Smooth muscle cell (in vitro differentiated cells): ENCODE data around the gene GATD1. TPM values are rescaled to one million over a fixed set of nuclear protein-coding genes. Genes with fewer than 3 reads are reported as not detected.

Source experiments
- DNase-seq: peaks from one replicate; lab custom pipeline; 2025; ENCODE audit not compliant: unreplicated experiment; lab: John Stamatoyannopoulos, UW
- H2AFZ ChIP-seq: fragments of 200-600 bp; sonication (generic); 2 replicates; pipeline ENCODE4 v1.6.0; 2016; ENCODE audit warnings: antibody characterized with exemption, low read depth, mild to moderate bottlenecking
- H3F3A ChIP-seq: fragments of 200-600 bp; sonication (generic); 2 replicates; pipeline ENCODE4 v1.6.0; 2017; ENCODE audit warnings: antibody characterized with exemption, low read depth
- H3K27ac ChIP-seq: fragments of 200-600 bp; sonication (generic); 2 replicates; pipeline ENCODE4 v1.5.1; 2016; ENCODE audit warnings: low read depth, mild to moderate bottlenecking
- H3K27me3 ChIP-seq: fragments of 200-600 bp; sonication (generic); 2 replicates; pipeline ENCODE4 v1.6.1; 2016; ENCODE audit warnings: low read depth, mild to moderate bottlenecking
- H3K36me3 ChIP-seq: fragments of 200-600 bp; sonication (generic); 2 replicates; pipeline ENCODE4 v1.5.1; 2016; ENCODE audit warnings: low read depth
- H3K4me1 ChIP-seq: fragments of 200-600 bp; sonication (generic); 2 replicates; pipeline ENCODE4 v1.5.1; 2016; ENCODE audit warnings: low read depth
- H3K4me2 ChIP-seq: fragments of 200-600 bp; sonication (generic); 2 replicates; pipeline ENCODE4 v1.6.0; 2016; ENCODE audit warnings: mild to moderate bottlenecking
- H3K4me3 ChIP-seq: fragments of 200-600 bp; sonication (generic); 2 replicates; pipeline ENCODE4 v1.5.1; 2016; ENCODE audit warnings: mild to moderate bottlenecking
- H3K79me2 ChIP-seq: fragments of 200-600 bp; sonication (generic); 2 replicates; pipeline ENCODE4 v1.6.0; 2016; ENCODE audit warnings: low read depth, mild to moderate bottlenecking
- H3K9ac ChIP-seq: fragments of 200-600 bp; sonication (generic); 2 replicates; pipeline ENCODE4 v1.6.0; 2016; ENCODE audit warnings: low read depth
- H3K9me3 ChIP-seq: fragments of 200-600 bp; sonication (generic); replicated peaks from 2 replicates; pipeline ENCODE4 v1.5.1; 2016; ENCODE audit warnings: low read depth
- H4K20me1 ChIP-seq: fragments of 200-600 bp; sonication (generic); 2 replicates; pipeline ENCODE4 v1.6.0; 2016; ENCODE audit warnings: low read depth
- CTCF ChIP-seq: fragments of 200-600 bp; sonication (generic); IDR thresholded peaks from 2 replicates; pipeline ENCODE4 v1.5.1; 2017; ENCODE audit warnings: borderline replicate concordance, mild to moderate bottlenecking, antibody characterized with exemption; ENCODE audit not compliant: insufficient read depth, poor library complexity, severe bottlenecking
- WGBS: methylation state at CpG from one replicate; pipeline ENCODE4 v1.1.7; 2016; ENCODE audit warnings: low lambda C conversion rate; 5-methylcytosine and 5-hydroxymethylcytosine counted together
- polyA plus RNA-seq: library from polyadenylated mRNA; unstranded; fragments of >200 nt; fragmentation: Nextera tagmentation; extraction: Ambion mirVana; gene quantifications from 2 replicates; pipeline ENCODE4 v1.2.1, GENCODE V29; 2016
- total RNA-seq: library from RNA; depleted of rRNA; stranded (reverse); fragments of >200 nt; gene quantifications from 2 replicates; pipeline ENCODE4 v1.2.3, GENCODE V29; 2014

Gene GATD1
- total and polyA plus RNA-seq, 2 experiments from 2014 or later = 11.7 to 12.9 TPM

GRCh38 chr11:772429-773390 lies 4.6 kb downstream of the GATD1 start:
- TF ChIP-seq CTCF = no peak
- peaks cover 44% of the 10 kb centered on the region for H3K79me2 ChIP-seq
- no peak overlapping the region for H3K4me2 ChIP-seq
- WGBS = 96% methylated on average over 22 of the region's 34 CpGs
- peaks cover 9% of the 10 kb centered on the region for H3K4me1 ChIP-seq
- H3K27ac ChIP-seq = no peak overlapping the region
- H2AFZ ChIP-seq = no peak overlapping the region
- DNase-seq = no peak
- no peaks in the 10 kb centered on the region for H3K36me3 ChIP-seq
- H3F3A ChIP-seq = no peaks in the 10 kb centered on the region
- H3K27me3 ChIP-seq = no peaks in the 10 kb centered on the region
- H3K4me3 ChIP-seq = no peak overlapping the region
- no peak overlapping the region for H3K9ac ChIP-seq
- H3K9me3 ChIP-seq = no peaks in the 10 kb centered on the region
- peaks cover 88% of the 10 kb centered on the region for H4K20me1 ChIP-seq

GRCh38 chr11:771617-772204 lies 5.6 kb downstream of the GATD1 start:
- Histone ChIP-seq H3F3A (peaks cover 3% of the 10 kb centered on the region), H3K4me2 (no peak overlapping the region), H3K4me1 (peaks cover 9% of the 10 kb centered on the region), H2AFZ (no peak overlapping the region), H3K4me3 (no peak overlapping the region), H3K36me3 (no peaks in the 10 kb centered on the region), H4K20me1 (peaks cover 97% of the 10 kb centered on the region), H3K27me3 (no peaks in the 10 kb centered on the region), H3K9me3 (no peaks in the 10 kb centered on the region), H3K79me2 (peaks cover 36% of the 10 kb centered on the region), H3K27ac (no peak overlapping the region), H3K9ac (no peak overlapping the region)
- no peak for TF ChIP-seq CTCF
- WGBS = 87% methylated on average over 15 of the region's 15 CpGs
- DNase-seq = no peak

GRCh38 chr11:770642-771616 lies 6.4 kb downstream of the GATD1 start:
- no peaks in the 10 kb centered on the region for H3K9me3 ChIP-seq
- peaks cover 8% of the 10 kb centered on the region for H3F3A ChIP-seq
- TF ChIP-seq CTCF = no peak
- no peak overlapping the region for H3K4me3 ChIP-seq
- no peak overlapping the region for H3K27ac ChIP-seq
- peaks cover 28% of the 10 kb centered on the region for H3K79me2 ChIP-seq
- no peaks in the 10 kb centered on the region for H3K36me3 ChIP-seq
- H3K9ac ChIP-seq = no peak overlapping the region
- no peak overlapping the region for H3K4me2 ChIP-seq
- H3K27me3 ChIP-seq = no peaks in the 10 kb centered on the region
- DNase-seq = no peak
- 98% methylated on average over 29 of the region's 32 CpGs for WGBS
- peaks cover 6% of the 10 kb centered on the region for H3K4me1 ChIP-seq
- peaks cover 95% of the 10 kb centered on the region for H4K20me1 ChIP-seq
- no peak overlapping the region for H2AFZ ChIP-seq
